HepG2 (cell line): ENCODE results near the gene LEFTY2. TPM values are rescaled to one million over a fixed set of nuclear protein-coding genes. Genes with fewer than 3 reads are reported as not detected.

Source experiments
- CREB1 ChIP-seq, 2 experiments: fragments of 450-650 bp in 1 of 2; IDR thresholded peaks; 2 replicates each; pipeline ENCODE4 v1.6.1; 2016 to 2017; ENCODE audit warnings: control low read depth in 1 of 2, mild to moderate bottlenecking in 1 of 2, missing compliant biosample characterization in 1 of 2, missing genetic modification characterization in 1 of 2
- ESRRA ChIP-seq: sonication (generic); formaldehyde crosslinking; IDR thresholded peaks from 2 replicates; pipeline ENCODE4 v1.5.1; 2020; ENCODE audit warnings: mild to moderate bottlenecking, low read depth, missing genetic modification reagents
- HHEX ChIP-seq: IDR thresholded peaks from 2 replicates; pipeline ENCODE4 v1.6.1; 2016; ENCODE audit warnings: control low read depth
- HOXD1 ChIP-seq: sonication (generic); formaldehyde crosslinking; IDR thresholded peaks from 2 replicates; pipeline ENCODE4 v1.5.0; 2020; ENCODE audit warnings: missing genetic modification reagents
- IKZF4 ChIP-seq: sonication (generic); formaldehyde crosslinking; IDR thresholded peaks from 2 replicates; pipeline ENCODE4 v1.5.1; 2020; ENCODE audit warnings: borderline replicate concordance, mild to moderate bottlenecking, low read depth, missing genetic modification reagents; ENCODE audit errors: not compliant biosample characterization
- KLF9 ChIP-seq: IDR thresholded peaks from 2 replicates; pipeline ENCODE4 v1.6.1; 2016; ENCODE audit warnings: low read depth
- LCORL ChIP-seq, 2 experiments: fragments of 450-650 bp in 1 of 2; sonication (generic) in 1 of 2; formaldehyde crosslinking in 1 of 2; IDR thresholded peaks; 2 replicates each; pipeline versions ENCODE4 v1.5.0 to v1.6.1; 2017 to 2020; ENCODE audit warnings: antibody characterized with exemption in 1 of 2, missing genetic modification reagents in 1 of 2
- MTA3 ChIP-seq: sonication (generic); formaldehyde crosslinking; IDR thresholded peaks from 2 replicates; pipeline ENCODE4 v1.4.0; 2020; ENCODE audit warnings: missing genetic modification reagents
- NFRKB ChIP-seq: fragments of 450-650 bp; IDR thresholded peaks from 2 replicates; pipeline ENCODE4 v1.6.1; 2017
- NR3C1 ChIP-seq: sonication (generic); formaldehyde crosslinking; IDR thresholded peaks from 2 replicates; pipeline ENCODE4 v1.4.0; 2020; ENCODE audit warnings: missing genetic modification reagents
- PTBP1 ChIP-seq: fragments of 200-400 bp; formaldehyde crosslinking; IDR thresholded peaks from 2 replicates; pipeline ENCODE4 v1.6.1; 2018; ENCODE audit warnings: low read length, low read depth; ENCODE audit not compliant: poor library complexity, severe bottlenecking
- SMAD1 ChIP-seq: sonication (generic); formaldehyde crosslinking; IDR thresholded peaks from 2 replicates; pipeline ENCODE4 v1.4.0; 2020; ENCODE audit warnings: missing genetic modification reagents, low read depth, mild to moderate bottlenecking, borderline replicate concordance
- SMARCC2 ChIP-seq: fragments of 450-650 bp; IDR thresholded peaks from 2 replicates; pipeline ENCODE4 v1.6.1; 2017; ENCODE audit warnings: antibody characterized with exemption, mild to moderate bottlenecking
- ZBTB21 ChIP-seq: sonication (generic); formaldehyde crosslinking; IDR thresholded peaks from 2 replicates; pipeline ENCODE4 v1.4.0; 2020; ENCODE audit warnings: missing genetic modification reagents
- ZNF225 ChIP-seq: sonication (generic); formaldehyde crosslinking; IDR thresholded peaks from 2 replicates; pipeline ENCODE4 v1.4.0; 2020; ENCODE audit warnings: mild to moderate bottlenecking, missing genetic modification reagents
- ZNF274 ChIP-seq: sonication (generic); formaldehyde crosslinking; IDR thresholded peaks from 2 replicates; pipeline ENCODE4 v1.5.1; 2020; ENCODE audit warnings: mild to moderate bottlenecking, missing genetic modification reagents
- ZNF331 ChIP-seq: sonication (generic); formaldehyde crosslinking; IDR thresholded peaks from 2 replicates; pipeline ENCODE4 v1.4.0; 2020; ENCODE audit warnings: missing genetic modification reagents
- ZNF382 ChIP-seq: sonication (generic); formaldehyde crosslinking; IDR thresholded peaks from 2 replicates; pipeline ENCODE4 v1.5.0; 2020; ENCODE audit warnings: missing genetic modification reagents, mild to moderate bottlenecking, borderline replicate concordance
- polyA plus RNA-seq, 8 experiments: library from polyadenylated mRNA; depleted of rRNA in 3 of 8; stranded (reverse) in 7 of 8; unstranded in 1 of 8; fragments of >200 nt; fragmentation: Illumina TruSeq in 4 of 8; extraction: Trizol in 4 of 8; gene quantifications; 2 replicates each; pipeline versions ENCODE4 v1.2.1 to v1.2.3, GENCODE V29; 2011 to 2016; ENCODE audit warnings: low read depth in 4 of 8, missing spikeins in 1 of 8, mixed read lengths in 1 of 8; ENCODE audit not compliant: insufficient read depth in 1 of 8
- total RNA-seq, 5 experiments: library from RNA; depleted of rRNA; stranded (reverse); fragments of >200 nt; fragmentation: Illumina TruSeq; extraction: Trizol; gene quantifications; 2 replicates each; pipeline ENCODE4 v1.2.3, GENCODE V29; 2016; ENCODE audit warnings: low read depth in 1 of 5
- TF ChIP-seq, protein P1 (sequence below): sonication (generic); formaldehyde crosslinking; IDR thresholded peaks from 2 replicates; pipeline ENCODE4 v1.4.0; 2020; ENCODE audit warnings: missing genetic modification reagents
- TF ChIP-seq, protein P2 (sequence below): IDR thresholded peaks from 2 replicates; pipeline ENCODE4 v1.6.1; 2018; ENCODE audit warnings: missing genetic modification reagents
- TF ChIP-seq, protein P3 (sequence below): sonication (generic); formaldehyde crosslinking; IDR thresholded peaks from 2 replicates; pipeline ENCODE4 v1.8.0; 2022; ENCODE audit warnings: missing genetic modification reagents, low read depth, mild to moderate bottlenecking, borderline replicate concordance
- TF ChIP-seq, protein P4 (sequence below): IDR thresholded peaks from 2 replicates; pipeline ENCODE4 v1.6.1; 2016; ENCODE audit warnings: missing compliant biosample characterization, missing genetic modification reagents, borderline replicate concordance

LEFTY2 gene
- total and polyA plus RNA-seq, 2 of the 13 experiments (the other 11 are each of a cell fraction or from before 2014, with no cell fraction given) = 0.13 to 0.33 TPM

DNA sequence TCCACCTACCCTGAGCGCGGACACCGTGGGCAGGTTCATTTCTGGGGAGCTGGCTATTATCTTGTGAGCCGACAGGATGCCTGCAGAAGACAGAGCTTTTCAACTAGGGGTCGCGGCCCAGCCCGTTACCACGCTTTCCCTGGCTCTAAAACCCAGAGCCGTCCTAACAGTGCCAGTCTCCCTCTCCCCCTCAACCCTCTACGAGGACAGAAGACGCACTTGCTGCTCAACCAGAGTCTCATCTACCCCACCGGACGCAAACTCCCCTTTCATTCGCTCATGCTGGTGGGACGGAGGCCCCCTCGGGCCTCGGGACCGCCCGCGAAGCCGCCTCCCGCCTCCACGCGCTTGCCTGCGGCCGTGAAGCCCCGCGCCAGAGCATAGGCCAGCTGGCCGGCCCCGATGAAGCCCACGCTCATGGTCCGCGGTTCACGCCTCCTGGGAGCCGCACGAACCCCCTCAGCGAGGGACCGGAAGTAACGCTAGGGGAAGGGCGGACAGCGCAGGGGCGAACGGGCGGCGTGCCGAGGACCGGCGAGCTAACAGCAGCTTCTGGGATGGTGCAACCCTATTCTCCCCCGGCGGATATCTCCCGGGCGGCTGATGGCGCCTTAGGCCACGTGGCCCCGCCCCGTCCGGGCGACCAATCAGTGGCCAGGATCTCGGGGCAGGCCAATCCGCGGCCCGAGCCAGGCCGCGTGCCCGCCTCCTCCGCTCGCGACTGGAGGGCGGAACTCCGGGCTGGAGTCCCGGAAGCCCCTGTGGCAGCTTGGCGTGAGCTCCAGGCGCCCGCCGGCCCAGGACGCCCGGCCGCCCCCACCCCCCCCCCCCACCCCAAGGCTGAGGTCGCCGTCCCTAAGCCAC is 17.1 kb downstream of the LEFTY2 start, which contains the start of gene PYCR2 (continued):
- TF ChIP-seq, protein P1, sequence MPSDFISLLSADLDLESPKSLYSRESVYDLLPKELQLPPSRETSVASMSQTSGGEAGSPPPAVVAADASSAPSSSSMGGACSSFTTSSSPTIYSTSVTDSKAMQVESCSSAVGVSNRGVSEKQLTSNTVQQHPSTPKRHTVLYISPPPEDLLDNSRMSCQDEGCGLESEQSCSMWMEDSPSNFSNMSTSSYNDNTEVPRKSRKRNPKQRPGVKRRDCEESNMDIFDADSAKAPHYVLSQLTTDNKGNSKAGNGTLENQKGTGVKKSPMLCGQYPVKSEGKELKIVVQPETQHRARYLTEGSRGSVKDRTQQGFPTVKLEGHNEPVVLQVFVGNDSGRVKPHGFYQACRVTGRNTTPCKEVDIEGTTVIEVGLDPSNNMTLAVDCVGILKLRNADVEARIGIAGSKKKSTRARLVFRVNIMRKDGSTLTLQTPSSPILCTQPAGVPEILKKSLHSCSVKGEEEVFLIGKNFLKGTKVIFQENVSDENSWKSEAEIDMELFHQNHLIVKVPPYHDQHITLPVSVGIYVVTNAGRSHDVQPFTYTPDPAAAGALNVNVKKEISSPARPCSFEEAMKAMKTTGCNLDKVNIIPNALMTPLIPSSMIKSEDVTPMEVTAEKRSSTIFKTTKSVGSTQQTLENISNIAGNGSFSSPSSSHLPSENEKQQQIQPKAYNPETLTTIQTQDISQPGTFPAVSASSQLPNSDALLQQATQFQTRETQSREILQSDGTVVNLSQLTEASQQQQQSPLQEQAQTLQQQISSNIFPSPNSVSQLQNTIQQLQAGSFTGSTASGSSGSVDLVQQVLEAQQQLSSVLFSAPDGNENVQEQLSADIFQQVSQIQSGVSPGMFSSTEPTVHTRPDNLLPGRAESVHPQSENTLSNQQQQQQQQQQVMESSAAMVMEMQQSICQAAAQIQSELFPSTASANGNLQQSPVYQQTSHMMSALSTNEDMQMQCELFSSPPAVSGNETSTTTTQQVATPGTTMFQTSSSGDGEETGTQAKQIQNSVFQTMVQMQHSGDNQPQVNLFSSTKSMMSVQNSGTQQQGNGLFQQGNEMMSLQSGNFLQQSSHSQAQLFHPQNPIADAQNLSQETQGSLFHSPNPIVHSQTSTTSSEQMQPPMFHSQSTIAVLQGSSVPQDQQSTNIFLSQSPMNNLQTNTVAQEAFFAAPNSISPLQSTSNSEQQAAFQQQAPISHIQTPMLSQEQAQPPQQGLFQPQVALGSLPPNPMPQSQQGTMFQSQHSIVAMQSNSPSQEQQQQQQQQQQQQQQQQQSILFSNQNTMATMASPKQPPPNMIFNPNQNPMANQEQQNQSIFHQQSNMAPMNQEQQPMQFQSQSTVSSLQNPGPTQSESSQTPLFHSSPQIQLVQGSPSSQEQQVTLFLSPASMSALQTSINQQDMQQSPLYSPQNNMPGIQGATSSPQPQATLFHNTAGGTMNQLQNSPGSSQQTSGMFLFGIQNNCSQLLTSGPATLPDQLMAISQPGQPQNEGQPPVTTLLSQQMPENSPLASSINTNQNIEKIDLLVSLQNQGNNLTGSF (CRISPR knock-in tag) = 0 out of 2 replicates have a peak, but pooled peaks have one; percentile 36
- TF ChIP-seq KLF9 (CRISPR knock-in tag) = no peak
- no peak for TF ChIP-seq HHEX
- peak; percentile 57; the same call in 1 of the 2 replicates for TF ChIP-seq ZNF331 (CRISPR knock-in tag)
- TF ChIP-seq SMAD1 (CRISPR knock-in tag) = no peak; the same call in 1 of the 2 replicates
- TF ChIP-seq SMARCC2 = no peak
- TF ChIP-seq NFRKB = no peak
- TF ChIP-seq ESRRA (CRISPR knock-in tag) = peak; percentile 68
- TF ChIP-seq PTBP1 = no peak
- TF ChIP-seq, protein P2, sequence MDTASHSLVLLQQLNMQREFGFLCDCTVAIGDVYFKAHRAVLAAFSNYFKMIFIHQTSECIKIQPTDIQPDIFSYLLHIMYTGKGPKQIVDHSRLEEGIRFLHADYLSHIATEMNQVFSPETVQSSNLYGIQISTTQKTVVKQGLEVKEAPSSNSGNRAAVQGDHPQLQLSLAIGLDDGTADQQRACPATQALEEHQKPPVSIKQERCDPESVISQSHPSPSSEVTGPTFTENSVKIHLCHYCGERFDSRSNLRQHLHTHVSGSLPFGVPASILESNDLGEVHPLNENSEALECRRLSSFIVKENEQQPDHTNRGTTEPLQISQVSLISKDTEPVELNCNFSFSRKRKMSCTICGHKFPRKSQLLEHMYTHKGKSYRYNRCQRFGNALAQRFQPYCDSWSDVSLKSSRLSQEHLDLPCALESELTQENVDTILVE (CRISPR knock-in tag) = peak; percentile 99
- TF ChIP-seq CREB1 (IDR thresholded peaks at IDR 0.05) = peak; percentile 66
- no peak for TF ChIP-seq CREB1 (CRISPR knock-in tag; IDR thresholded peaks at IDR 0.05)
- TF ChIP-seq ZNF274 = peak; percentile 89
- no peak for TF ChIP-seq ZBTB21
- TF ChIP-seq ZNF382 = no peak
- no peak for TF ChIP-seq LCORL (IDR thresholded peaks at IDR 0.05)
- TF ChIP-seq LCORL (CRISPR knock-in tag; IDR thresholded peaks at IDR 0.05) = no peak; the same call in 1 of the 2 replicates
- no peak for TF ChIP-seq IKZF4 (CRISPR knock-in tag)
- no peak for TF ChIP-seq MTA3 (CRISPR knock-in tag)
- TF ChIP-seq ZNF225 (CRISPR knock-in tag) = peak; percentile 91
- TF ChIP-seq HOXD1 = peak; percentile 22; the same call in 1 of the 2 replicates
- TF ChIP-seq NR3C1 (CRISPR knock-in tag) = no peak
- TF ChIP-seq, protein P3, sequence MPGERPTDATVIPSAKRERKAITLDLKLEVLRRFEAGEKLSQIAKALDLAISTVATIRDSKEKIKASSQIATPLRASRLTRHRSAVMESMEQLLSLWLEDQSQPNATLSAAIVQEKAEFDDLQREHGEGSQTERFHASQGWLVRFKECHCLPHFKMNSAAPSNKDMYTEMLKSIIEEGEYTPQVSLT (CRISPR knock-in tag) = no peak
- TF ChIP-seq, protein P4, sequence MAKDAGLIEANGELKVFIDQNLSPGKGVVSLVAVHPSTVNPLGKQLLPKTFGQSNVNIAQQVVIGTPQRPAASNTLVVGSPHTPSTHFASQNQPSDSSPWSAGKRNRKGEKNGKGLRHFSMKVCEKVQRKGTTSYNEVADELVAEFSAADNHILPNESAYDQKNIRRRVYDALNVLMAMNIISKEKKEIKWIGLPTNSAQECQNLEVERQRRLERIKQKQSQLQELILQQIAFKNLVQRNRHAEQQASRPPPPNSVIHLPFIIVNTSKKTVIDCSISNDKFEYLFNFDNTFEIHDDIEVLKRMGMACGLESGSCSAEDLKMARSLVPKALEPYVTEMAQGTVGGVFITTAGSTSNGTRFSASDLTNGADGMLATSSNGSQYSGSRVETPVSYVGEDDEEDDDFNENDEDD (CRISPR knock-in tag) = peak; percentile 80
